ENCODE measurements around the gene FCGR2B. TPM values are rescaled to one million over a fixed set of nuclear protein-coding genes. Genes with fewer than 3 reads are reported as not detected.
"Not testable (repeated sequence)": the region's sequence is repeated elsewhere in the genome, so short reads cannot be mapped to it uniquely, and the experiment has no call there.

Gene FCGR2B
- total and polyA plus RNA-seq, 2 donors (not counting 1 experiment from before 2014, with no cell fraction given) = 144 to 282 TPM

DNA sequence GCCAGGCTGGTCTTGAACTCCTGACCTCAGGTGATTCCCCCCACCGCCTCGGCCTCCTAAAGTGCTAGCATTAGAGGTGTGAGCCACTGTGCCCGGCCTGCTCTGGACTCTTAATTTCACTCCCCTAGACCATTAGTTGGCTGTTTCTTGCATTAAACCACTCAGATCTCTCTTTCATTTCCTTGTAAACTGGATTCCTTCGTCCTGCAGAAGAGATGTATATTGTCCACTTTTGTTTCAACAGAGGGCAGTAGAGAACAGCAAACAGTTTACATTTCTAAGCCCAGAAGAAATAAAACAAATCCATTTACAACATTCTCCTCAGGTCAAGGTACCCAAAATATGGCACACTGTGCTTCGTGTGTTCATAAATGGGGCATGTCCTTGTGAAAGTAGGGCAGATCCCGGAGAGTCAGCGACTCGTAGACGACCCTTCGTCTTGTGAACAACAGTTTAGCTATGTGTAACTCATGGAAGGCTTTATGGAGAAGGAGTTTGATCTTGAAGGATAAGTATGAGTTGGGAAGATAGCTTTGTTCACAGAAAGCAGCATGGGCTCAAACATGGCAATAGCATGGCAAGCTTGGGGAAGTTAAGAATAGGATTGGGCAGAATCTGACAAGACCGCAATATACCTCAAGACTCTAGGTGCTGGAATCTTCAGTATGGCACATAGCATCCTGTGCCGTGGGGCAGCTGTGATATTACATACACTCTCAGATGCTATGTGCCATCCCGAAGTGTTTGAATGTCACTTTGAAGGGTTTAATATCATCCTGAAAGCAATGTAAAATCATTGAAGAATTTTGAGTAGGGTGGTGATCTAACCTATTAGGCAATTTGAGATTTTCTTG lies 15.2 kb upstream of the FCGR2B start:
- Mint-ChIP-seq H3K27ac (peak overlapping the region; percentile 17), H3K4me1 (peaks cover 18% of the 10 kb centered on the region)
- H3K27me3 ChIP-seq (replicated peaks in 1 of 4; ENCODE audit: control extremely low read depth in 1 of 4, control insufficient read depth in 3 of 4, insufficient read depth in 4 of 4, low read length in 3 of 4); H3K4me3 Mint-ChIP-seq; H3K79me2 ChIP-seq (ENCODE audit: control insufficient read depth, insufficient read depth, low read length); H3K9ac ChIP-seq (ENCODE audit: low read length); H3K9me3 Mint-ChIP-seq (ENCODE audit: insufficient read depth); H3K9me3 ChIP-seq (ENCODE audit: control extremely low read depth in 1 of 3, control insufficient read depth in 2 of 3, insufficient read depth in 1 of 3, low read length in 2 of 3); H3K36me3 ChIP-seq (replicated peaks in 1 of 2; ENCODE audit: control extremely low read depth in 1 of 2, control insufficient read depth in 1 of 2, extremely low read depth in 1 of 2, insufficient read depth in 2 of 2, low read length in 1 of 2); POLR2A ChIA-PET; H2AFZ ChIP-seq (ENCODE audit: insufficient read depth, low read depth, low read length, poor library complexity, severe bottlenecking); H3K4me2 ChIP-seq (replicated peaks; ENCODE audit: low read depth, low read length, poor library complexity, severe bottlenecking); H3K27me3 Mint-ChIP-seq; H4K20me1 ChIP-seq (ENCODE audit: control insufficient read depth, insufficient read depth, low read length, poor library complexity, severe bottlenecking); H3K27ac ChIP-seq (ENCODE audit: low read length in 2 of 2); H3K4me1 ChIP-seq (ENCODE audit: control insufficient read depth in 2 of 2, insufficient read depth in 2 of 2, low read length in 2 of 2); H3K4me3 ChIP-seq (ENCODE audit: control extremely low read depth in 1 of 5, extremely low read depth in 1 of 5, insufficient read depth in 1 of 5, low read depth in 2 of 5, low read length in 4 of 5): not testable (repeated sequence)
- 73% methylated on average over 8 of the region's 13 CpGs for WGBS (ENCODE audit: insufficient coverage)
- peak; percentile 64 for DNase-seq
- intact Hi-C loops (cut with micrococcal nuclease) = loop anchor here (10.0 kb wide), 1 partner anchor 73 kb away; no protein-coding TSS in a partner anchor
- TF ChIP-seq, protein P1, sequence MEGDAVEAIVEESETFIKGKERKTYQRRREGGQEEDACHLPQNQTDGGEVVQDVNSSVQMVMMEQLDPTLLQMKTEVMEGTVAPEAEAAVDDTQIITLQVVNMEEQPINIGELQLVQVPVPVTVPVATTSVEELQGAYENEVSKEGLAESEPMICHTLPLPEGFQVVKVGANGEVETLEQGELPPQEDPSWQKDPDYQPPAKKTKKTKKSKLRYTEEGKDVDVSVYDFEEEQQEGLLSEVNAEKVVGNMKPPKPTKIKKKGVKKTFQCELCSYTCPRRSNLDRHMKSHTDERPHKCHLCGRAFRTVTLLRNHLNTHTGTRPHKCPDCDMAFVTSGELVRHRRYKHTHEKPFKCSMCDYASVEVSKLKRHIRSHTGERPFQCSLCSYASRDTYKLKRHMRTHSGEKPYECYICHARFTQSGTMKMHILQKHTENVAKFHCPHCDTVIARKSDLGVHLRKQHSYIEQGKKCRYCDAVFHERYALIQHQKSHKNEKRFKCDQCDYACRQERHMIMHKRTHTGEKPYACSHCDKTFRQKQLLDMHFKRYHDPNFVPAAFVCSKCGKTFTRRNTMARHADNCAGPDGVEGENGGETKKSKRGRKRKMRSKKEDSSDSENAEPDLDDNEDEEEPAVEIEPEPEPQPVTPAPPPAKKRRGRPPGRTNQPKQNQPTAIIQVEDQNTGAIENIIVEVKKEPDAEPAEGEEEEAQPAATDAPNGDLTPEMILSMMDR (IDR thresholded peaks at IDR 0.05) = peak; percentile 45
- peak; percentile 60 for ATAC-seq (ENCODE audit: low read depth)
- CTCF ChIA-PET = interaction anchor here (0.6 to 2.3 kb wide), 11 partner anchors 60 to 162 kb away, joined by 3 to 47 read pairs (median 4); partner anchors contain the start of genes DUSP12 and FCRLA

DNA sequence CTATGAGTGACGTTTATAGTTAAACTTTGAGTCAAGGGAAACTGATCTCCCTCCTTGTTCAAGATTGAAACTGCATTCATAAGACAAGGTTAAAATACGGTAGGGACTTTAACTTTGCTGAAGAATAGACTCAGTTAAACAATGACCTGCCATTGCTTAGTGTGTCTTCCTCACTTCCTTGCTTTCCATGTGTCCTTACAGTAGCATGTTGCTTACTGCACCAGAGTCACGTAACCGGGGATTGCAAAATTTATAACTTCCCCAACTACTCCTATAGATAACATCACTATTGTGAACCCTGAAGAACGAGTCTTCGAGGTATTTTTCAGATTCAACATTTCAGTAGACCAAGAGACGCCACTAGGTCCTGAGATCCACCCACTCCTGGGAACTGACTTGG lies 9.4 kb upstream of the FCGR2B start:
- ATAC-seq (ENCODE audit: low read depth); H3K36me3 ChIP-seq (replicated peaks in 1 of 2; ENCODE audit: control extremely low read depth in 1 of 2, control insufficient read depth in 1 of 2, extremely low read depth in 1 of 2, insufficient read depth in 2 of 2, low read length in 1 of 2); H3K9me3 Mint-ChIP-seq (ENCODE audit: insufficient read depth); H3K4me2 ChIP-seq (replicated peaks; ENCODE audit: low read depth, low read length, poor library complexity, severe bottlenecking); H3K27me3 Mint-ChIP-seq; H3K4me1 ChIP-seq (ENCODE audit: control insufficient read depth in 2 of 2, insufficient read depth in 2 of 2, low read length in 2 of 2); H2AFZ ChIP-seq (ENCODE audit: insufficient read depth, low read depth, low read length, poor library complexity, severe bottlenecking); H4K20me1 ChIP-seq (ENCODE audit: control insufficient read depth, insufficient read depth, low read length, poor library complexity, severe bottlenecking); H3K27ac Mint-ChIP-seq; DNase-seq; H3K4me3 Mint-ChIP-seq; H3K4me3 ChIP-seq (ENCODE audit: control extremely low read depth in 1 of 5, extremely low read depth in 1 of 5, insufficient read depth in 1 of 5, low read depth in 2 of 5, low read length in 4 of 5); CTCF ChIA-PET; intact Hi-C loops (cut with micrococcal nuclease); POLR2A ChIA-PET; H3K9me3 ChIP-seq (ENCODE audit: control extremely low read depth in 1 of 3, control insufficient read depth in 2 of 3, insufficient read depth in 1 of 3, low read length in 2 of 3); H3K79me2 ChIP-seq (ENCODE audit: control insufficient read depth, insufficient read depth, low read length); H3K4me1 Mint-ChIP-seq; H3K27me3 ChIP-seq (replicated peaks in 1 of 4; ENCODE audit: control extremely low read depth in 1 of 4, control insufficient read depth in 3 of 4, insufficient read depth in 4 of 4, low read length in 3 of 4); H3K9ac ChIP-seq (ENCODE audit: low read length); H3K27ac ChIP-seq (ENCODE audit: low read length in 2 of 2): not testable (repeated sequence)
- WGBS (ENCODE audit: insufficient coverage) = no CpG with 5 or more reads among the region's 7 CpGs

DNA sequence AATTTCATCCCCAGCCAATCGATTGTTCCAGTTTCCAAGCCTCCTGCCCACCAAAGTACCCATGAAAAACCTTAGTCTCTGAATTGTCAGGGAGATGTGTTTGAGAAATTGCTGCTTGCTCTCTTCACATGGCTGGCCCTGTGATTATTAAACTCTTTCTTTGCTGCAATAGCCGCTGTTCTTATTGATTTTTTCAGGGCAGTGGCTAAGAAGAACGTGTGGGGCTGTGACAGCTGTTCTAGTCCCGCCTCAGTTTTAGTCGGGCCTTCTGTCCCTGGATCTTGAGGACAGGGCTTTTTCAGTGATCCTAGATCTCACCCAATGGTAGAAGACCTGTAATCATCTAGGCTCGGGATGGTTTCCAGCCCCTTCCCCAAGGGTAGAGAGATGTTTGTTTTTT lies 9.0 kb upstream of the FCGR2B start:
- CTCF ChIA-PET; intact Hi-C loops (cut with micrococcal nuclease); H3K4me1 ChIP-seq (ENCODE audit: control insufficient read depth in 2 of 2, insufficient read depth in 2 of 2, low read length in 2 of 2); H3K79me2 ChIP-seq (ENCODE audit: control insufficient read depth, insufficient read depth, low read length); POLR2A ChIA-PET; H3K4me1 Mint-ChIP-seq; H4K20me1 ChIP-seq (ENCODE audit: control insufficient read depth, insufficient read depth, low read length, poor library complexity, severe bottlenecking); DNase-seq; H3K27ac Mint-ChIP-seq; H3K27me3 ChIP-seq (replicated peaks in 1 of 4; ENCODE audit: control extremely low read depth in 1 of 4, control insufficient read depth in 3 of 4, insufficient read depth in 4 of 4, low read length in 3 of 4); H3K9ac ChIP-seq (ENCODE audit: low read length); H3K27ac ChIP-seq (ENCODE audit: low read length in 2 of 2); H3K4me2 ChIP-seq (replicated peaks; ENCODE audit: low read depth, low read length, poor library complexity, severe bottlenecking); H3K36me3 ChIP-seq (replicated peaks in 1 of 2; ENCODE audit: control extremely low read depth in 1 of 2, control insufficient read depth in 1 of 2, extremely low read depth in 1 of 2, insufficient read depth in 2 of 2, low read length in 1 of 2); H2AFZ ChIP-seq (ENCODE audit: insufficient read depth, low read depth, low read length, poor library complexity, severe bottlenecking); H3K27me3 Mint-ChIP-seq; H3K4me3 Mint-ChIP-seq; H3K9me3 Mint-ChIP-seq (ENCODE audit: insufficient read depth); H3K4me3 ChIP-seq (ENCODE audit: control extremely low read depth in 1 of 5, extremely low read depth in 1 of 5, insufficient read depth in 1 of 5, low read depth in 2 of 5, low read length in 4 of 5); ATAC-seq (ENCODE audit: low read depth); H3K9me3 ChIP-seq (ENCODE audit: control extremely low read depth in 1 of 3, control insufficient read depth in 2 of 3, insufficient read depth in 1 of 3, low read length in 2 of 3): not testable (repeated sequence)
- WGBS (ENCODE audit: insufficient coverage) = no CpG with 5 or more reads among the region's 6 CpGs

Measured in B cell (primary cell).